Stimulated activated CD4-positive, alpha-beta T cell treated with anti-CD3 and anti-CD28 coated beads, Interleukin-4, amount 100 ng/mL, for 1 hour (primary cell): Measurements from ENCODE around the gene SURF6.
"Not testable (repeated sequence)": the region's sequence is repeated elsewhere in the genome, so short reads cannot be mapped to it uniquely, and the experiment has no call there.

Experiments
- DNase-seq: peaks from one replicate; pipeline ENCODE4 v3.0.0-alpha.2; 2020

Gene SURF6

DNA sequence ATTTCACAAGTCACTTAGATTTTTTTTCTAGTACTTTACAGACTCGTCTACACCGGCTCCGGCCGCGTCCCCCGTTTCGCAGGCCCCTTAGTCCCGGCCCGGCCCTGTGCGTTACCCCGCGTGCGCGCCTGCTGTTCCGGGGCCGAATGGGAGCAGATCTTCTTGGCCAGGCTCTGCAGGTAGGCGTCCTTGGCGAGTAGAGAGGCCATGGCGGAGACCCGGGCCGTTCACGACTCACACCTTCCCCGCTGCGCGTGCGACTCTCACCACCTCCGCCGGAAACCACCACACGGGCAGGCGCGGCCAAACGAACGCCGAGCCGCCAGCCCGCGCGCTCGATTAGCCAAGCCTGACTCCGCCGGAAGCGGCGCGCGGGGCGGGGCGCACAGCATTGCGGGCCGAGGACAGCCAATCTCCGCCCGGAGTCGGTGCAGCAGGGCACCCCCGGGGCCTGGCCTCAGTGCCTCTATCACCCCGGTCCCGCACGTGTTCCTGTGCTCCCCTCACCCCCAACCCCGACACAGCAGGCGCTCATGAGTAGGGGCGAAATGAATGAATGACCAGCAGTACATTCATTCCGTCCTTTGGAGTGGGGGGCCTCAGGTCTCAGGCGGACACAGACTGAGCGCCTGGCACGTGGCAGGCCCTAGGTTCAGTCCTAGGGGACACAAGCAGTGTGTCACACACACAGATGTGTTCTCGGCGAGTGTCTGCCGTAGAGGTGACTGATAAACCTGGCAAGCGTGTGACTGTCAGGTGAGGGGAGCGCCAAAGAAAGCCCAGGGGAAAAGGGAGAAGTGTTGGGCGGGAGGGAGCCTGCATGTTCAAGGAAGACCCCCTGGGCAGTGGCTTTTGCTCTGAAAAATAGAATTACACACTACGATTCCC, at the start of gene SURF6:
SURF6 (minus strand) TSS at position 265 of the 888 bp plus-strand sequence; CDS start at position 209, 56 bp downstream.
- peak; percentile 96 for DNase-seq

DNA sequence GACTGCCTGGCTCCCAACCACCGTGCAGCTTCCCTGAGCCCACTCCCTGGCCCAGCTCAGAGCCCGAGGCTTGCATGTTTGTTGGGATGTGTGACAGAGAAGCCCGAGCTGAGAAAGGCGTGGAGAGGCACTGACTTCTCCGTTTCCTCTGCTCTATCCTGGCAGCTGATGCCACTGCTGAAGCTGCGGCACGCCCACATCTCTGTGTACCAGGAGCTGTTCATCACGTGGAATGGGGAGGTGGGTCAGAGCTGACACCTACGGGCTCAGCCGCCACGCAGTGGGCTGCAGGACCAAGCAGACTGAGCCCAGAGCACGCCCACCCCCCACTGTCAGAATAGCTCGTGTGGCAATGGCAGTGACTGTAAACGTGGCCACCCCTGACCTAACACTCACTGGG, 49.5 kb upstream of the SURF6 start:
- no peak for DNase-seq

DNA sequence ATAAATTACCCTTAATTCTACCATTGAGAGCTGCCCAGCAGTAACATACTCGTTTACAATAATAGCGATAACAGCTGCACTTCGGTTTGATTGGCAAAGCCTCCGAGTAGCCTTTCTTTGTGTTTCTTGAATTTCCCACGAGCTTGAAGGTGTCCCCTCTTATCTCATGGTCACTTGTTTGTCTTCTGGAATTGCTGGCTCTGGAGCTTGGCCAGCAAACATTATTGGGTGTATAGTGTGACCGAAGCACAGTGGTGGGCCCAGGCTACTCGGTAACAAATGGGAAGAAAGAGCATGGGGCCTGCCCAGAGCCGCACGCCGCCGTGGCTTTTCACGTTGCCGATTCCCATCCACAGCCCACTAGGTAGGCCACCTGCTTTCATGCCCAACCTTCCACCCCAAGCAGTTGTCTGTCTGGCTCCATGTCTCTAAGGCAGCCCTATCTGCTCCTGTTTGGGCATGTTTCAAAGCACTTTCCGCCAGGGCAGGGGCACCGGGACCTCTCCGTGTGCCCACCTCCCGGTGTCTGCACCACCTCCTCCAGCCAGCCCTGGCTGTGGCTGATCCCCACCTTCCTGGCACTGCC, 48.8 kb upstream of the SURF6 start:
- no peak for DNase-seq

DNA sequence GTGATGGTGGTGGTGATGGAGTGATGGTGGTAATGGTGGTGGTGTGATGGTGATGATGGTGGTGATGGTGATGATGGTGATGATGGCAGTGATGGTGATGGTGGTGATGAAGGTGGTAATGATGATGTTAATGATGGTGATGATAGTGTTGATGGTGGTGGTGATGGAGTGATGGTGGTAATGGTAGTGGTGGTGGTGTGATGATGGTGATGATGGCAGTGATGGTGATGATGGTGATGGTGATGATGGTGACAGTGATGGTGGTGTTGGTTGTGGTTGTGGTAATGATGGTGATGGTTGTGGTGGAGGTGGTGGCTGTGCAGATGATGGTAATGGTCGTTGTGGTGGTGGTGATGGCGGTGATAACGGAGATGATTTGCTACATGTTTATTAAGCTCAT, 47.5 kb upstream of the SURF6 start:
- no peak for DNase-seq

DNA sequence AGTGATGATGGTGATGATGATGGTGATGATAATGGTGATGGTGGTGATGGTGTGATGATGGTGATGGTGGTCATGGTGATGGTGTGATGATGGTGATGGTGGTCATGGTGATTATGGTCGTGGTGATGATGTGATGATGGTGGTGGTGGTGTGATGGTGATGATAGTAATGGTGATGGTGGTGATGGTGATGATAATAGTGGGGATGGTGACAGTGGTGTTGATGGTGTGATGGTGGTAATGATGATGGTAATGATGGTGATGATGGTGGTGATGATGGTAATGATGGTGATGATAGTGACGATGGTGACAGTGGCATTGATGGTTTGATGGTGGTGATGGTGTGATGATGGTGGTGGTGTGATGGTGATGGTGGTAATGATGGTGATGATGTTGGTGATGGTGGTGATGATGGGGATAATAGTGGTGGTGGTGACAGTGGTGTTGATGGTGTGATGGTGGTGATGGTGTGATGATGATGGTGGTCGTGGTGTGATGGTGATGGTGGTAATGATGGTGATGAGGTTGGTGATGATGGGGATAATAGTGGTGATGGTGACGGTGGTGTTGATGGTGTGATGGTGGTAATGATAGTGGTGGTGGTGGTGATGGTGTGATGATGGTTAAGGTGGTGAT, 46.6 kb upstream of the SURF6 start:
- no peak for DNase-seq

DNA sequence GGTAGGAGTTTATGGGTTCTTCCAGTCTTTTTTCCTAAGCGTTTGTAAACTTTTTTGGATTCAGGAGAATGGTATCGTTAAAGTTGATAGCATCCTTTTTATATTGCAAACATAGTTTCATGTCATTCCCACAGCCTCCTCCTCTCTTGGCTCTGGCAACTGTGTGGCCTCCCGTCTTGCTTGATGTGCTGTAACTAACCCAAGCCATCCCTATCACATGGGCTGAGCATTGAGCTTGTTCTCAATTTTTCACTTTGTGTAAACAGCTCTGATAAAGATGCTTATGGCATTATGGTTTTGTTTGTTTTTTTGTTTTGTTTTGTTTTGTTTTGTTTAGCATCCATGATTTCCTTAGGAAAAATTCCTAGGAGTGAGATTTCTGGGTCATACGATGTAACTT, 44.7 kb upstream of the SURF6 start:
- DNase-seq = no peak

DNA sequence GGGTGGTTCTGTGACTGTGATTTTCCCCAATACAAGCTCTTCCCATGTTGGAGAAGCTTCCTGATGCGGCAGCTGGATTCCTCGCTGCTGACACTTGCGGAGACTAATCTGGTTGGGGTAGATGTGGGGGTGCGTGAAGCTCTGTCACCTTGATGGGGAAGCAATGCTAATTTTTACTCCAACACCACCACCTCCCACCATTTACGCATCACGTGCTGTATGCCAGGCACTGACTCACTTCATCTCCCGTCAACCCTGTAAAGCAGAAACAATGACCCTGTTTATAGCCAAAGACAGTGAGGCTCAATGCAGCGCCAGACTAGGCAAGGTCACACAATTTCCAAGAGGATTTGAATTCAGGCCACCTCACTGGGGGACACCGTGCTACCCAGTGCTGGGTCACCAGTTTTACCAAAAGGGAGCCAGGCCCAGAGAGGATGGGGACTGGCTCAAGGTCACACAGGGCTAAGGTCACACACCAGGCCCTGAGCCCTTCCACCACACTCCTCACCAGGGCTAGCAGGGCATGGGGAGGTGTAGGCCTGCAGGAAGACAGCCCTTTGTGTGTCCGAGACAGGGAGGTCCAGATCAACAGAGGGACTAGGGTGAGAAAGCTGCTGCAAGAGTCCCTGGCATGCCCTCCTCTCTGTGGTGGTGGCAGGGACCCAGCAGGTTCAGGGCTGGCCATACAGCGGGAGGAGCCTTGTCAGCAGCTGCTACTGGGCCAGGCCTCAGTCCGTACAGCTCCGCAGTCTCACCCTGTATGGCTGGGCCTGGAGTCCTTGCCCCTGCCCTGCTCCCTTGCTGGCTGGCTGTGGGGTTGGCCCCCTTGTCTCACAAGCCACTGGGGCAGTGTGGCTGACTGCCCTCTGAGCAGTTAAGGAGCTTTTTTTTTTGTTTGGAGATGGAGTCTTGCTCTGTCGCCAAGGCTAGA, 43.4 kb upstream of the SURF6 start:
- DNase-seq = no peak

DNA sequence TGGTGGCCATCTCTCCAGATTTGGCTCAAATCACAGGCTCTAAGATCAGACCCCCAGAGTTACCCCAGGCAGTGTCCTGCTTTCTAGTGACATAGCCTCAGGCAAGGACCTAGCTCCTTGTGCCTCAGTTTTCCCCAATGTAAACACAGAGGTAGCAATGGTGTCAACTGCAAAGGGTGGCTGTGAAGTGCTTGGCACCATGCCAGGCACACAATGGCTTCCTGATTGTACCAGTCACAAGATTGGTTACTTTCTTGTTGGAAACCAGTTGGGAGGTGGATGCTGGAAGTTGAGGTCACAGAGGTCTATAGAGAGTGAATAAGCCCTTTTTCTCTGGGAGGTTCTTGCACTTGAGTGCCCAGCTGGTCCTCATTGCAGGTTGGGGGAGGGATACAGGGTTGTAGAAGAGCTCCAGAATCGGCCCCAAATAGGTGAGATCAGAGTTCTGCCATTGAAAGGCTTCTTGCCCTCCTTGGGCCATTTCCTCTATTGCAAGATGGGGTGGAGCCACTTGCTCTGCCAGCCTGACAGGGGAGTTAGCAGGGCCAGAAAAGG, 42.5 kb upstream of the SURF6 start:
- DNase-seq = no peak

DNA sequence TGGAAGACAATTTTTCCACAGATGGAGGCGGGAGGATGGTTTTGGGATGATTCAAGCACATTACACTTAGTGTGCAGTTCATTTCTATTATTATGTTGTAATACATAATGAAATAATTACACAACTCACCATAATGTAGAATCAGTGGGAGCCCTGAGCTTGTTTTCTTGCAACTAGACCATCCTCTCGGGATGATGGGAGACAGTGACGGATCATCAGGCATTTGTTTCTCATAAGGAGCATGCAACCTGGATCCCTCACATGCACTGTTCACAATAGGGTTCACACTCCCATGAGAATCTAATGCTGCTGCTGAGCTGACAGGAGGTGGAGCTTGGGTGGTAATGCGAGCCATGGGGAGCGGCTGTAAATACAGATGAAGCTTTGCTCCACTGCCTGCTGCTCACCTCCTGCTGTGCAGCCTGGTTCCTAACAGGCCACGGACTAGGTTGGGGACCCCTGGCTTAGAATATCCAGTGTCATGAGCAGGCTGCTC, 41.8 kb upstream of the SURF6 start:
- DNase-seq = no peak

DNA sequence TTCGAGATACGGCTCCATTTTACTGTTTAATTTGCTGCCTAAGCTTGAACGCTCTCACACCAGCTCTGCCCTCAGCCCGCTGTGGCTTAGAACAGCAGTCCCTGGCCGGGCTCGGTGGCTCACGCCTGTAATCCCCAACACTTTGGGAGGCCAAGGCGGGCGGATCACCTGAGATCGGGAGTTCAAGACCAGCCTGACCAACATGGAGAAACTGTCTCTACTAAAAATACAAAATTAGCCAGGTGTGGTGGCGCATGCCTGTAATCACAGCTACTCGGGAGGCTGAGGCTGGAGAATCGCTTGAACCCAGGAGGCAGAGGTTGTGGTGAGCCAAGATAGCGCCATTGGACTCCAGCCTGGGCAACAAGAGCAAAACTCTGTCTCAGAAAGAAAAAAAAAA, 41.3 kb upstream of the SURF6 start:
- not testable (repeated sequence) for DNase-seq

DNA sequence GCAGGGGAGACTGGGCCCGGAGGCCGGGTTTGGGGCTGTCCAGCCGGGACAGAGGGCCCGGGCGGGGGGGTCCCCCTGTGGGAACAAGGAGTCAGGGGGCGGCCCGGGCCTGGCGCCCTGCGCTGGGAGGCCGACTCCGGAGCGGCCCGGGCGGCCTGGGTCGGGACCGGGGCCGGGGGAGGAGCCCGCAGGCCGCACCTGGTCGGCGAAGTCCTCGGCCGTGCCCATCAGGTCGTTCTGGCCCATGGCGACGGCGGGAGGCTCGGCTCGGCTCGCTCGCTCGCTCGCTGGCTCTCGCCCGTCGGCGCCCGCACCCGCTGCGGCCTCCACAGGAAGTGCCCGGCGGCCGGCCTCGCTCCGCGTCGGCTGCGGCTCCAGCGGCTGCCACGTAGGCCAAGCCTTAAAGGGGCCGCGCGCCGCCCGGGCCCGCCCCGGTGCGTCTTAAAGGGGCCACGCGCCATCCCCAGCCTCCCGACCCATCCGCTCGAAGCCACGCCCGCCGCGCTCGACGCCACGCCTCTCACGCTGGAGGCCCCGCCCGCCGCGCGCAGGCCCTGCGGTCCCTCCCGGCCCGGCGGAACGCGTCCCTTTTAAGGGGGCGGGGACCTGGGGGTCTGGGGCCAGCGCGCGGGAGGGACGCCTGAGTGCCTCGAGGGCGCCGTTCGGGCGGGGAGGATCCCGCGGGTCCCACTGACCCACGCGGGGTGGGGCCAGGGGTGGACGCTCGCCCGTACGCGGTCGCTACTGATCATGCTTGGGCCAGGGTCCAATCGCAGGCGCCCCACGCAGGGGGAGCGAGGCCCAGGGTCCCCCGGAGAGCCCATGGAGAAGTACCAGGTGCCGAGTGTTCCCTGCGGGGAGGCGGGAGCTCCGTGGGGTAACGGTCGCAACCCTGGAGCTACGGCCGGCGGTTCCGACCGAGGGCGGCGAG, 40.0 kb upstream of the SURF6 start, which contains the start of the genes STKLD1 and SURF4:
STKLD1 (plus strand) TSS at position 643 of the 931 bp plus-strand sequence; CDS start at position 751, 108 bp downstream.
SURF4 (minus strand) TSS at position 337 of the 931 bp plus-strand sequence; CDS start at position 246, 91 bp downstream.
- peak; percentile 96 for DNase-seq

DNA sequence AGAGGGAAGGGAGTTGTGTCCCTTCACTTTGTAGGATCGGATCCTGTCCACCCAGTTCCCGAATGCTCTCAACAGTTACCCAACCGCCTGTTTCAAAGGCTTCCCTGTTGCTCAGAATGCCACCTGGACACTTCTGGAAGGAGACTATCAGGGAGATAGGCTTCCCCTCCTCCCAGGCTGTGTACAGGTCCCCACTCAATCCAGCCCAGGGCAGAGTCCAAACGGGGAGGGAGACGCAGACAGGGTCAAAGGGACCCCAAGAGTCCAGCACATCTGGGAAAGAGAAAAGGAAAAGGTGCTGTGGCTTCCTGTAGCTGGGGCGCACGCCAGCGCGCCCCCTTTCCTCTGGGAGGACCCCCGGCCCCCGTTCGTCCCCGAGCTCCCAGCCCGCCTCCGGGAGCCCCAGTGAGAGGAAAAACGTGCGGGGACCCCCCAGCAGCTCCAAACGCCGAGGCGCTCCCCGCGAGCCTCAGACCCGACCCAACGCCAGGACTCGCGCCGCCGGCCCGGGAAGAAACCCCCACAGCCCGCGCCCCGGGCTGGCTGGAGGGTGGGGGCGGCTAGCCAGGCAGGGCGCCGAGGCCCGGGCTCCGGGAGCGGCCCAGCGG, 39.2 kb upstream of the SURF6 start:
- no peak for DNase-seq

DNA sequence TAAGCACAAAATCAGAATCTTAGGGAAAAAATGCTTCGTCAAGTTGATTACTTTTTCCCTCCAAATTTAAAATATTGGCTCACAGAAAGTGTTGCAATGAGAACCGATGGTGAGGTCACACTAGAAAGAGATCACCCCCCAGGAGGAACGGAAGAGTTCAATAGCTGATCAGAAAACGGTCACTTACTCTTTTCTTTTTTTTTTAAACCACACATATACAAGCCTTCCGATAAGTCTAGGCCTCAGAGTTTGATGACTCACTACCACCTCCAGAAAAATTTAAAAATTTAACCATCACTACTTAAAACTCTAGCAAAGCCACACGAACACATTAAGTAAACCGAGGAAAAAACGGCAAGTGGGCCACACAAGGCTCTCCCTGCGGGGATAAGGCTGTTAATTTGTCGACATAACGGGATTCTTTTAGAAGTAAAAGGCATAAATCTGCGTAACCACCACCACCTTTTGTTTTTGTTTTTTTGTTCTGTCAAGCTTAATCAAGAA, 38.7 kb upstream of the SURF6 start:
- DNase-seq = no peak

DNA sequence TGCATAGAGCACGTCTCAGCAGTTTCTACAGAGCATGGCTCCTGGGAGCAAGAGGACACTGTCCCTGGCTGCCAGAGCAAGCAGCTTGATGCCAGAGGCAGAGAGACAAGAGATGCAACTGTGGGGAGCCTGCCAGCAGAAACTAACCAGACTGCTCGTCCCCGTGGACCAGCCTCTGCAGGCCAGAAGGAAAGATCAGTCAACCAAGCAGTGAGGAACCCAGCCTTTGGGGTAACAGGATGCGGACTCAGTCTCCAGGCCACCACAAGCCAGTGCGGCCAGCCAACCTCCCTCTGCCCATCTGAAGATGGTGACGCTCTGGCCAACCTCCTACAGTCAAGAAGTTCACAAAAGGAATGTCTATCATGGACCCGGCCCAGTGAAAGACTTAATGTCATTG, 36.2 kb upstream of the SURF6 start:
- DNase-seq = no peak

DNA sequence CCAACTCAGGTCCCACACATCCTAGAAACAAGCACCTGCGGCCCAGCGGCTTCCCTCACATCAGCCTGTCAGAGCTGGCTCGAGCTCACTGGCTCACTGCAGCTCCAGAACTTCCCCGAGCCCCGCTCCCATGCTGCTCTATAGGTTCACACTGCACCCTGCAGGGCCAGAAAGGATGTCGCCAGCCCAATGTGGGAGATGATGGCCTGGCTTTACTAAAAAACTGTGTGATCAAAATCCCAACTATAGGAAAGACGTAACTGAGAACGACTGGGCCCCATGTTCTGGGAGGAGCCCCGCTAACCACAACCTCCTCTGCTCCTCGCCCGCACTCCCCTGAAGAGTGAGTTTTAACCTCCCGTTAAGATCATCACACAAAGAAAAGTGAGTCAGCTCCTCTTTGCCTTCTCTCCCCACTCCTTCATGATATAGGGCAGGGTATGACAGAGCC, 35.3 kb upstream of the SURF6 start:
- peak; percentile 74 for DNase-seq

DNA sequence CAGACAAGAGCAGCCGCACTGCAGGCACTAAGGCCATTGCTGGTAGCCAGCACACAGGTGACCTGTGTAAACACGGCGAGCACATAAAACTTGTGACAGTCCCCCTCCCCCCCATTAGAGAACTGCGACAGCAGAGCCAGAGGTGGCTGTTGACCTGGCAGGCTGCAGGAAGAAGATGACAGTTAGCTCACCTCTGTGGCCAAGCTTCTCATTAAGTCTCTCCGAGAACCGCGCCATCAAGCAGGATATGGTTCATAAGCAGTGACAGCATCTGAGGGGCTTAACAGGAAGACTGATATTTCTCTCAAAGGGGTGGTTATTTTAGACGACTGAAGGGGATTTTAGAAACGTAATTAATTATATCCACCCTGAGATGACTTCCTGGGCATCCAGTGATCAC, 34.7 kb upstream of the SURF6 start:
- no peak for DNase-seq

DNA sequence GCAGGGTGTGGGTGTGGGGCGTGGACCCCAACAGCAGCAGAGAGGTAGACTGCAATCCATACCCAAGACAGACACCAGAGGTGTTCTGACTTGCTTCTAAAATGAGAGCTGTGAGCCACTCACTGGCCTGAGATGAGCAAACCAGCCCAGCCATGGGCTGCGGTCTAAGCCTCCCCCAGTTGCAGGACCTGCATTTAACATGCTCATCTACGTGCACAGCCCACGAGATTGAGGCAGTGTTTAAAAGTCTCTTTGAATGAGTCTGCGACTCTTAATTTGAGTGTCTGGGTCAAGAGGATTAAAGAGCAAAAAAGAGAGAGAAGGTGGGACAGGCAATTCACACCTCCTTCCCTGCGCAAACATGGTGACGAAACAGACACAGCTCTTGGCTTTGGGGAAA, 33.9 kb upstream of the SURF6 start:
- no peak for DNase-seq

DNA sequence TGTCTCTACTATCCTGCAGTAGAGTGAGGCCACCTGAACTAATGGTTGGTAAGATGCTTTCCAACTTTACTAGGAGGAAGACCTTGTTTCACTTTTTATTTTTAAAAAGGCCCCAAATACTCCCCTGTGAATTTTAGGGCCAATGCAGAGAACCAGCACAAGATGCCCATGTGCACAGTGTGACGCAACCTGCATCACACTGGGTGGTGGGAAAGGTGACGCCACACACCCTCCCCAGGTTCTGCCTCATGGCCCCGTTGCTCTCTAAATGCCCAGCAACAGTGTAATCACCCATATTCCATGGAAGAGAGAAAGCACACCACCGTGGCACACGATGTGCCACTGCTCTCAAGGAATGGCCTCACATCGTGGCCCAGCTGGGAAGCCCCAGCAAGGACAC, 33.4 kb upstream of the SURF6 start:
- no peak for DNase-seq

DNA sequence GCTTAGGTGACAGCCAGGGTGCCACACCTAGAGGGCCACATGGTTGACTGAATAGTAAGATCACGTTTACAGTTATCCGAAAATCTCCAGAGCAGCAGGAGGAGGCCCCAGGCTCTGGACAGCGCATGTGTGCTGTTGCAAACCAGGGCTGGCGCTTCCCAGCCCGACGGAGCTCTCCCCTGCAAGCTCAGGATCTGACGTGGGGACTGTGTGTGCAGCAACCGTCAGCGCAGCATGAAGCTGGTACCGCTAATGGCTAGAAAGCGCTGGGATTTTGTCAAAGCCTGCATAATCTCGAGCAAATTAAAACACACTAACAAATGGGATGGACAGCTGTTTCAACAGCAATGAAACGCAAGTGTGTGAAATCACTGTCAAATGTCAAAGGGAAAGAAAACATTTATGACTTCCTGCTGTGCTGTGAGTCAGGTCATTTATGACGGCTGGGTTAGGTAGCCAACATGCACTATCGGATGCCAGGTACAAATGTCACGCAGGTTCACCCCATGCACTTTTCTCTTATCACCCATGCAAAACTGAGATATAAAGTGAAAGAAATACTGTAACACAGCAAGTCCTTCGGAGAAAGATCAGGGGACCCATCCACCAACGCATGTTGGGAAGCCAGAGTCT, 32.4 kb upstream of the SURF6 start:
- no peak for DNase-seq

DNA sequence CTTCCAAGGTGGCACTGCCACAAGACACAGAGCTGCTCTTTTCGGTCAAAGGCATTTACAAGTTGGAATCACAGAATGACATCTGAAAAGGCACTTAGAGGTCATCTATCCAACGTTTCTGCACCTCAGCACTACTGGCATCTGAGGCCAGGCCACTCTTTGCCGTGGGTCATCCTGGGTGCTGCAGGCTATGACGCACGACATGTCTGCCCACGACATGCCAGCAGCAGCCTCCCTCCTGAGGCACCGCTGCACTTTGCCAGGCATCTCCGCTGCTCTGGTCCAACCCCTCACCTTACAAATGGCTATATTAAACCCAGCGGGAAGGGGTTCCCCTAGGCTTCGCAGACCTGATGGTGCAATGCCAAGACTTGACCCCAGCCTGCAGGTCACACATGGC, 31.8 kb upstream of the SURF6 start:
- no peak for DNase-seq
